ENCODE measurements around the gene NLRC4.

DNA sequence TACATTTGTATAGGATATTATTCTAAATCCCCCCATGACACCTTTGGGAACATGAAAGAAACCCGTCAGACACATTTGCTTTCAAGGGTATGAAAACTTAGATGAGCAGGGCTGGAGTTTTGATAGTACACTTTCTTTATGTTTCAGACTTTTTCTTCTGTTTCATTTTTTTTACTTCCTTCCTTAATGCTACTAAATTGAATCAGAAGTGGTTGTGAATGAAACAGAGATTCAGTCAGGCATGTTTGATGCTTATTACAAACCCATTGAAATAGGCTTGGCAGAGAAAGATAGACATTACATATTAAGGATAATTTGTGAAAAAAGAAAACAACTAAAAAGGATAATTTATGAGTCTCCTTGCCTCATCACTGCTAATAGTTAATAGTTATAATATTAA lies 72.3 kb downstream of the NLRC4 start:
- TF ChIP-seq L3MBTL2 (conservative IDR thresholded peaks at IDR 0.05) (no peak), FOXK2 (IDR thresholded peaks at IDR 0.05) (no peak), CTBP1 (IDR thresholded peaks at IDR 0.05; ENCODE audit: borderline replicate concordance) (no peak), SP1 (IDR thresholded peaks at IDR 0.05) (no peak), TARDBP (IDR thresholded peaks at IDR 0.05) (no peak), SUZ12 (IDR thresholded peaks at IDR 0.05) (no peak), BHLHE40 (IDR thresholded peaks at IDR 0.05; ENCODE audit: borderline replicate concordance) (no peak), NFRKB (IDR thresholded peaks at IDR 0.05) (no peak), ZNF384 (IDR thresholded peaks at IDR 0.05) (no peak), HDGF (IDR thresholded peaks at IDR 0.05; ENCODE audit: borderline replicate concordance) (no peak), ELF4 (IDR thresholded peaks at IDR 0.05) (no peak)
- TF ChIP-seq, protein P1, sequence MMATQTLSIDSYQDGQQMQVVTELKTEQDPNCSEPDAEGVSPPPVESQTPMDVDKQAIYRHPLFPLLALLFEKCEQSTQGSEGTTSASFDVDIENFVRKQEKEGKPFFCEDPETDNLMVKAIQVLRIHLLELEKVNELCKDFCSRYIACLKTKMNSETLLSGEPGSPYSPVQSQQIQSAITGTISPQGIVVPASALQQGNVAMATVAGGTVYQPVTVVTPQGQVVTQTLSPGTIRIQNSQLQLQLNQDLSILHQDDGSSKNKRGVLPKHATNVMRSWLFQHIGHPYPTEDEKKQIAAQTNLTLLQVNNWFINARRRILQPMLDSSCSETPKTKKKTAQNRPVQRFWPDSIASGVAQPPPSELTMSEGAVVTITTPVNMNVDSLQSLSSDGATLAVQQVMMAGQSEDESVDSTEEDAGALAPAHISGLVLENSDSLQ (IDR thresholded peaks at IDR 0.05): no peak
